GM18951 (cell line): Measurements from ENCODE around the gene CLCA2.

Experiments used
- POLR2A ChIP-seq: IDR thresholded peaks from 4 replicates; pipeline ENCODE4 v1.6.1; 2011; ENCODE audit warnings: mild to moderate bottlenecking; ENCODE audit not compliant: insufficient read length, insufficient read depth; ENCODE audit errors: extremely low read depth
- in situ Hi-C: fragments of 300-500 bp; cut with MboI; formaldehyde crosslinking; loops from one replicate; pipeline ENCODE4 v1.12.0; 2022; ENCODE audit warnings: low sequenced_read_pairs, mixed read lengths, inconsistent platforms; ENCODE audit not compliant: unreplicated experiment

The CLCA2 gene

DNA sequence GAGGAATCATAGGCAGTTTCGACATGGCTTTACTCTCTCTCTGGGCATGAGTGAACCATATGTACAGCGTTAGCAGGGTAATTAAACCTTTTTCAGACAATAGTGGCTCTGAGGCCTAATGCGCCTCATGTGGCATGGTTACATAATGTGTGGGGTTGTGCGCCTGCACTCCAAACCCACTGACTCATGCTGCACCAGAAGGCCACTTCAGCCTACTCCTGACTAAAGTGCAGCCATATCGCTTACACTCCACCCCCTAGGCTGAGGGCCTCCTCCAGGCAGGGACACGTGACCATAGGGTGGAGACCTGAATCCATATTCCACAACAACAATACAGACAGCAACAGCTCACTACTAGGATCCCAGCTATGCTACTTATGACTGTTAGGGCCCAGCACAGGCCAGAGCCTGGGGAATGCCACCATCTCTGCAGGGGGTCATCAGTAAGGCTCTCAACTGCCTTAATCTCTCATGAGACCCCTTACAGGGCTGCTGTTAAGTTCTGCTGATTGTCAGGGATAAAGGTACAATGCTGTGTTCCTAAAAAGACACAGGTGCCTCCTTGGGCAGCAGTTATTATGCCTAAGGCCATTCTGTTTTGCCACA is 14.5 kb upstream of the CLCA2 start:
- in situ Hi-C loops = no loop called here

DNA sequence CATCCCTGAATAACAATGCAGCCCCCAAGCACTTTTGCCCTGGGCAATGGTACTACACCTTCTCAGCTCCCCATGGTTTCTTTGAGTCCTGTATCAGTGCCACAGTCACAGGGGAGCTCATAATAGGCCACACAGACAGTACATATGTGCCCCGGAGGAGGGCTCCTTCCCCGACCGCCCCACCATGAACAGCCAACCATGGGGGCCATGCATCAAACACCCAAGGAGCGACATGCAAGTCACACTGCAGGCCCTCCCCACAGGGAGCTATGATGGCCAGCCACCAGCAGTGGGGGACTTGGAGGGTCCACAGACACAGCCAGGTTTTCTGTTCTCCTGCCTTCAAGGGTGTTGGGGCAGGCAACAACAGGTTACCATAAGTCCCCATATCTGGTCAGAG is 13.1 kb upstream of the CLCA2 start:
- no peak for TF ChIP-seq POLR2A

More for the DNA sequence above, 14.5 kb upstream of the CLCA2 start:
- TF ChIP-seq POLR2A = no peak

DNA sequence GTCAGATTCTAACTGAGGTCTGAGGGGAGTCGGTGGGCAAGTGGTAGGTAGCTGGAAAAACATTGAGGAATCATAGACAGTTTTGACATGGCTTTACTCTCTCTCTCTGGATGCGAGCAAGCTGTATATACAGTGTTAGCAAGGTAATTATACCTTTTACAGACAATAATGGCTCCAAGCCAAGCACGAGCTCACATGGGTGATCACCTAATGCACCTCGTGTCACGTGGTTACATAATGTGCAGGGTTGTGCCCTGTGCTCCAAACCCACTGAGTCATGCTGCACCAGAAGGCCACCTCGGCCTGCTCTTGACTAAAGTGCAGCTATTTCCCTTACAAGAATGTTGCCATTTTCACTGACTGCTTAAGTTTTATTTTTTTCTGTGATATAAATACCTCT is 7.6 kb upstream of the CLCA2 start:
- no peak for TF ChIP-seq POLR2A
- in situ Hi-C loops = no loop called here

More for the DNA sequence above, 13.1 kb upstream of the CLCA2 start:
- in situ Hi-C loops = no loop called here

DNA sequence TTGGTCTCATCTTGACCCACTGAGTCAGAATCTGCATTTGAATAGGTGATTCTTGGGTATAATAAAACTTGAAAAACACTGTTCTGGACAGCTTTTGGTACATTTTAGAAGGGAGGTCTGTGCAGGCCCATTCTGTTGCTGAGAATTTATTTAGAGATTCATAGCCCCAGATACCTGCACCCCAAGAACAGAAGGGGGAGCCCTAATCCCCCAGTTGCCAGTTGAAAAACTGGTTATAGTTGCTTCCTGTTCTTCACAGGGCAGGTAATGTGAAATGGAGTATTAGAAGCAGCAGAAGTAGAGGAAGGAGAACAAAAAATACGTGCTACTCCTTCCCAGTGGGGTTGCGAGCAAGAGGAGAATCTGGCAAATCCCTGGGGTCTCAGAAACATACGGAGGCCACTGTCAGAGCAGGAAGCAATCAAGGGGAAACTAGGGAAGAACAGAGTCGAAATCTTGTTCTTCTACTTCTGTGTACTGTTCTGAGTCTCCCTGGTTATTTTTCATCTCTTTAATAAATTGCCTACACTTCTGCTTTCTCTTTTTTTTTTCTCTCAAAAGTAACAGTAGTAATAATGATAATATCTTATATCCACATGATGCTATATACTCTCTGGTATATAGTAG is 4.6 kb upstream of the CLCA2 start:
- in situ Hi-C loops = no loop called here
- no peak for TF ChIP-seq POLR2A

DNA sequence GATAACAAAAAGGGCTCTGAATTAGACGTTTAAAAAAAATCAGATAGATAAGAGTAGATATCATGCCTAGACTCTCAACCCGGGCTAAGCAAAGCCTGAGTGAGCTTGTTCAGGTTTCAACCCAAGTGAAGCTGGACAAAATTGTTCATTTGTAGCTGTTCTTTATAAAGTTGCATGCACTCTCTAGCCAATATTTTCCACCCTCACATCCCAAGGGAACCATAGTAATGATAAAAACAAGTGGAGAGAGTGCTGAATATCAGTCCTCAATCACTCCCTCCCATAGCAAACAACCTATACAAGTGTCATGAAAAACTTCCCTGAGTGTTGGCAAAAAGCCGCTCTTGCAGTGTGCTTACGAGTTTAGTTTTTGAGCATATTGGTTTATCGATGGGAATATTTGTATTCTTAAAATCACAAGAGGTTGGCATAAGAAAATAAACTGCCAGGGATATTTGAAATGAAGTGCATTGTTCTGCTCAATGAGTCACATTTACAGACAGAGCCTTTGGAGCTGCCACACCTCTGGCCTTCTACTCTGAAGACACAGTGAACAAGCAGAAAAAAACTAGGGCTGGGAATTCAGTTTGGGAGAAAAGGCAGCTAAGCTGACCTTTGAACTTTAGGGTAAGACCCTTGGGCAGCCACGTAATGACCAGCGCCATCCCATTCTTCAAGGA is 2.2 kb upstream of the CLCA2 start:
- TF ChIP-seq POLR2A = no peak
- in situ Hi-C loops = no loop called here

DNA sequence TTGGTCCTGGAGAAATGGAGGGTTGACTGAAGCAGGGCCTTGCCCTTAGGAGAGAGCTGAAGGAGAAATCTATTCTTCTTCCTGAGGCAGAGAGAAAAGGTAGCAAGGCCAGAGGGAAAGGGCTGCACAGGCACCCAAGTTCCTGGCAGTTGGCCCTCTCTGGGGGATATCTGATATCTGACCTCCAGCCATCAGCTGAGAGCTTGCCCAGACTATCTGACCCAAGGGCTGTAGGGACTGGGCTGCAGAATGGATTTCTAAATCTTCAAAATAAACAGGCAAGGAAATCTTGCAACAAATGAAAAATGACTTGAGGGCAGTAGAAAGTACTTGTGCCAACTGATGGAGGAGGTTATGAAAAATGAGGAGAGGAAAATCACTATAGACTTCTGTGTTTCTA is 498 bp upstream of the CLCA2 start:
- in situ Hi-C loops = no loop called here
- TF ChIP-seq POLR2A = no peak

DNA sequence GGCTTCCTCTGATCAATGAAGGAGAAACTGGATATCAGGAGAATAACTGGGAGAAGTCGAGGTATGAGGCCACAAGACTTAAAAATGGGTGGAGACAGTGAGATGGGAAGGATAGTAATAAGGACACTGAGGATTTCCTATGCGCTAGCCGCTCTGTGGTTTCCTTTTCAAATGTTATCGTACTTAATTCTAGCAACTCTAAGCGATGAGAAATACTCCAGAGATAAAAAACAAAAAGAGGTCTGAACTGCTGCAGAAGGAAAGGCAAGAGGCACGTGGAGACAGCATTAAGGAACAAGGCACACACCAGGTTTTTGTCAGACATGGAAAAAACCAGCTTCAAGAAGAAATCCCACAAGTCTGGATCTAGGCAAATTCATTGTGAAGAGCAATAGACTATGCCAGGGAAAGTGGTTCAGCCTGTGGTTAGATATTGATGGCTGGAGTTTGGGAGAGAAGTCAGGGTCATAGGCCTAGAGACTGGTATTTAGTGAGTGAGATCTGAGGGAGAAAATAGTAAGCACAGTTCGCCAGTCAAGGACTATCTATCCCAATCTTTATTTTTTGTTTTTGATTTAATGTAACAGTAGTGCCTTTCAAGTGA is 5.3 kb downstream of the CLCA2 start:
- TF ChIP-seq POLR2A = no peak
- in situ Hi-C loops = no loop called here

DNA sequence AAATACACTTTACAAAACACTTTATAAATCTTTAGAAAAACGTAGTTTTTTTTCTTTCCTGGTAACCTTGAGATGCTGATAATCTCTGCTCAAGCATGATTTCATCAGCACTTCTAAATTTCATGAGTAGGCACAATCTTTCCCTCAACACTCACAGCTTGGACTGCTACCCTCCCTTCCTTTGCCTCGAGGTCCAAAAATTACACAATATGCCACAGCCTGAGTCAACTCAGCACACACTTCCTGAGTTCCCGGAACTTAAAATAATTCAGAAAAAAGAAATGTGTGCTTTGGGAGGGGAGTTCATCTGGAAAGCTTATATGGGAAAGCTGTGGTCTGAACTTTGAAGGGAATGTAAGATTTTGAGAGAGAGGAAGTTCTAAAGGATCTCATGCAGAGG is 5.9 kb downstream of the CLCA2 start:
- in situ Hi-C loops = no loop called here
- TF ChIP-seq POLR2A = no peak

DNA sequence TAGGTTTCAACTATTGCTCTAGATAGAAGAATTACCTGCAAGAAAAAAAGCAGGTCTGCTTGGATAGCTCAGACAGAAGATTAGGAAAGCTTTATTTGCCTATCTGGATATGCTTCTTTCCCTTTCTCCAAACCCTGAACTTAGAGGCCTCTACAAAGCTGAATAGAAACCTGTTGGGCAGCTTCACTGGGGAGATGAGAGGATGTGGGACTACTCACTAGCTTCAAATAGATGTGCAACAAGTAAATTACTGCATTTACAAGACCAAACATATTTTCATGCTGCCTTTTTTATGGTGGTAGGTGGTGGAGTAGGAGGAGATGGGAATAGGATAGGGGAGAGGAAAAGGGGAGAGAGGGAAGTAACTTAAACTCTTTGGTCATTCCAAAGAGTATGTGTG is 6.4 kb downstream of the CLCA2 start:
- in situ Hi-C loops = no loop called here
- no peak for TF ChIP-seq POLR2A

DNA sequence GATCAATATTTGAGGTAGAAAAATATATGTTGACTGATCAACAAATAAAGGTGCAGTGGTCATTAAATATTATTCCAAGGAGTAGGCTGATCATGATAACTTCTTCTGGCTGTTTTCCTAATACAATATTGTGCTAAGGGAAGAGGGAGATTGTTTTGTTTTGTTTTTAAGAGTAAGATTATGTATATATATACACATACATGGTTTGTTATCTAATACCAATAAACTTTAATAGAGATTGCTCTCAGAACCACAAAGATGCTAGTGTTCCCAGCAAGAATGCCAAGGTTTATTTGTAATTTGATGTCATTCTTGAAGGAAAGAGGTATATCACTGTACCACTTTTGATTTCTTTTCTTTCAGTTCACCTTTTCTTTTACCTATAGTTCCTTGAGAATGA is 10.1 kb downstream of the CLCA2 start:
- no peak for TF ChIP-seq POLR2A
- in situ Hi-C loops = no loop called here

DNA sequence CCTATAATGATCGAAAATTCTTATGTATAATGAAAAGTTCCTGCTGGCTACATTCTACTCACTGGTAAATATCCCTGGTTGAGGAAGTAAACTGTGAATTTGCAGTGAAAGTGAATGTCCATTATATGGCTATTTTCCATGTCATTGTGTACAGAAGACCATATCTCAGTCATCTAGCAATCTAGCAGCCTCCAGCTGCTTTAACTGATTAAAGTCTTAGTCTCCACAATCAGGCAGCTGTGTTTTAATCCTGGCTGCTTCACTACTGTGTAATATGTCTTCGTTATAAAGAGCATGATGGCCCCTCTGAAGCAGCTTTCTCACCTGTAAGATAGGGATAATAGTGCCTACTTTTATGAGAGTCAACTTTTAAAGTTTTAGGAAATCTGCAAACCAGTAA is 11.4 kb downstream of the CLCA2 start:
- TF ChIP-seq POLR2A = no peak
- in situ Hi-C loops = no loop called here

DNA sequence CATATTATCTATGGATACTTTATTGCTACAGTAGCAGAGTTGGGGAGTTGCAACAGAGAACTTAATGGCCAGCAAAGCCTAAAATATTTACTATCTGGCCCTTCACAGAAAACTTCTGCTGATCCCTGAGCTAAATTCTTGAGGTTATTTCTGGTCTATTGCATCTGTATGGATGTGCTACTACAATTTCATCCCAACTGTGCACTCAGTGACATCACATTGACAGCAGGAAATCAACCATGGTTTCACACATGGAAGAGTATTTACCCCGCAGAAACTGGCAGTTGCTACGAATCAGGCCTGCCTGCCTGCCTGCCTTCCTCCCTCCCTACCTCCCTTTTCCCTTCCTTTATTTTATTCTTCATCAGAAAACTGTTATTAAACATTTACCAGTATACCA is 12.1 kb downstream of the CLCA2 start:
- no peak for TF ChIP-seq POLR2A
- in situ Hi-C loops = no loop called here

DNA sequence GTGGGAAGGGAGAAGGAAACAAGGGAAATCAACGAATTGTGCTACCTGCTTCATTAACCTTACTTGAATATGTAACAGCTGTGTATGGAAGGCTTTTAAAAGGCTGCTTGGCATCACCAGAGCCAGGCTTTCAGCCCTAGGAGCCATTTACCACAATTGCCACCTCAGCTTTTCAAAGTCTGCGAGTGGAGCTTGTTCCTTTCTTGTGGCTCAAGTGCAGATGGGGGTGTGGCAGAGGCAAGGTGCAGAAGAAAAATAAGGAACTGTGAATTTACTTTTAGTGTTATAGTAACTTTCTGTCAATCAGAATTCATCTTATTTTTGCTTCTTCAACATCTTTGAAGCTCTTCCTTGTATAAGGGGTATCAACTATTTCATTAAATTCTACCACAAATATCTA is 17.6 kb downstream of the CLCA2 start:
- TF ChIP-seq POLR2A = no peak
- in situ Hi-C loops = no loop called here

DNA sequence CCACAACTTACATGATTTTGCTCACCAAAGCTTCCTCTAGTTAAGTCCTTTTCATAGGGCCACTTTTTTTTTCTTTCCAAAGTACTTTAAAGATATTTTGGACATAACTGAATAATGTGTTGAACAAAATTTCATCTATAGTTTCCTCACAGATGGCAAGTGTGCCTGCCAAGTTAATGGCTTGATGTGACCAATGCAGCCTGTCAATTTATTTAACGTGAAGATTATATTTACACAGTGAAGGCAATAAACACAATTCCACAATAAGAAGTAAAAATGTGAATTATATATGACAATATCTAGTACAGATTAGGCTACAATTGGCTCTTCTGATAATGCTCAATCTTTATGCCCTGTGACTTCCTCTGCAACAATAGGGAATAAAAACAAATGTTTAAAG is 18.0 kb downstream of the CLCA2 start:
- no peak for TF ChIP-seq POLR2A
- in situ Hi-C loops = no loop called here
